ENCODE data around the gene QTRT2. TPM values are rescaled to one million over a fixed set of nuclear protein-coding genes. Genes with fewer than 3 reads are reported as not detected.

Gene QTRT2
- polyA plus RNA-seq, 1 donor: 40.3 TPM

DNA sequence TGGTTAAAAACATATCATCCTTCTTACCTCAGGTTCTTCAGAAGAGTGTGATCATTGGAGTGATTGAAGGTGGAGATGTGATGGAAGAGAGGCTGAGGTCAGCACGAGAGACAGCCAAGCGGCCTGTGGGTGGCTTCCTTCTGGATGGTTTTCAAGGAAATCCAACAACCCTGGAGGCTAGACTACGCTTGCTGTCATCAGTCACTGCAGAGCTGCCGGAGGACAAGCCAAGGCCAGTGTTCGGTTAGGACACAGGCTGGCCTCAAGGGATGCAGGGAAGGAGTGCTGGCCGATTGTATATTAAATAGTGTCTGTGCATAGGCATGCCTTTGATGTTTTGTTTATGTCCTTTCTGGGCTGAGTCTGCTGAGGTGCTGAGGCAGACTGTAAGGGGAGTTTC, 20.2 kb downstream of the QTRT2 start:
- DNase-seq: no peak

DNA sequence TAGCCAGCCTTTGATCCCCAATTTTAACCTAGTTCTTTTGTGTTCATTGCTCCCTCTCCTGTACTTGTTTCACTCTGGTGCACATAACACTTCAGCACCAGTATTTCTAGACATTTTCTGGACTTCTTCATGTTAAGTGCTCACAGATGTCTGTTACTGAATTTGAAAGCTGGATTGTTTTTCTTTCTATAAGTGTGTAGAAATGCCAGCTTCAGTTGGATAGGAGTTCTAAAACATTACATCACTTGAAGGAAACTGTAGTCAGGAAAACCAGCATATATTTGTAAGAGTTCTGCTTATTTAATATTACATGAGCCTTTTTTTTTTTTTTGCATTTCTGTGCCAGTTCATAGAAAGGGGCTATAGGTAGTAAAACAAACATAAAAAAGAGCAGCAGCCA, 21.6 kb downstream of the QTRT2 start:
- no peak for DNase-seq

DNA sequence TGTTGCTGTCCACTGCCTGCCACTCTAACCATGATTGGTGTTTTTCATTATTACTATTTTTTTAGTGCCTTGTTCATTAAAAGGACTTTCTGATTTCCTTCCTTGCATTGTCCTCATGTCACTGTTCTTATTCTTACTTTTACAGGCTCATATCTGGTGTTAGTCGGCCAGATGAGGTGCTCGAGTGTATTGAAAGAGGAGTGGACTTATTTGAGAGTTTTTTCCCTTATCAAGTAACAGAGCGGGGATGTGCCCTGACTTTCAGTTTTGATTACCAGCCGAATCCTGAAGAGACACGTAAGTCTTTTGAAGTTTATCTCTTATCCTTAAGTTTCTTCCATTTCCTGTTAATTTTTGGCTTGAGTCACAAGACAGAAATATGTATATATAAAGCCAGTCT, 23.2 kb downstream of the QTRT2 start:
- DNase-seq: no peak

DNA sequence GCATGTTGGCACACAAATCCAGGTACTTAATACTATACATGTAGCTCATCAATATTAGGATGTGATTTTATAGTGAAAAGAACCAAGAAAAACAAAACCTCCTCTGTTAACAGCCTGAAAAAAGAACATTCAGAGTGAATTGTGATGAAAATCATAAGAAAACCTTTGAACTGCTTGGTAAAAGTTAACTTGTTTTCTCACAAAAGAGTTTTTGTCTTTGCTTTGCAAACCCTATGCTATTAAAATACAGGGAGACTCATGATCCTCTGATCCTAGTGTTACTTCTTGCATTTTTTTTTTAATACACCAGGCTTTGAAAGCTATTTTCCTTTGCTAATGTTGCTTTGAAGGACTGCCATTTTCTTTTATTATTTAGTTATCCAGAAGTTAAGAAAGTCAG, 23.7 kb downstream of the QTRT2 start:
- DNase-seq: no peak

DNA sequence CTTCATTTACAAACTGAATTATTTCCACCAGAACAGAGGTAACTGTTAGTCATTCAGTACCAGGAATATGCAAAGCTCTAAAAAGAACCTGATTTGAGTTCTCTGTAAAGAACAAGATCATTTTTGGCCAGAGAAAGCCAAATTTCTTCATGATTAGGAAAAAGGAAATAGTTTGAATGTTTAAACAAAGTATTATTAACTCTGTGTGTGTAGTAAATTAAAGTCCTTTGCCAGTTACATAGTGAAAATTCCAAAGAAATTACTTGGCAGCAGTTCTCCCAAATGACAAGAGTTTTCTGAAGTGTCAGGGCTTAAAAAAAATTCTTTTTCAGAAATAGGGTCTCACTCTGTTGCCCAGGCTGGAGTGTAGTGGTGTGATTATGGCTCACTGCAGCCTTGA, 24.5 kb downstream of the QTRT2 start:
- DNase-seq: no peak

DNA sequence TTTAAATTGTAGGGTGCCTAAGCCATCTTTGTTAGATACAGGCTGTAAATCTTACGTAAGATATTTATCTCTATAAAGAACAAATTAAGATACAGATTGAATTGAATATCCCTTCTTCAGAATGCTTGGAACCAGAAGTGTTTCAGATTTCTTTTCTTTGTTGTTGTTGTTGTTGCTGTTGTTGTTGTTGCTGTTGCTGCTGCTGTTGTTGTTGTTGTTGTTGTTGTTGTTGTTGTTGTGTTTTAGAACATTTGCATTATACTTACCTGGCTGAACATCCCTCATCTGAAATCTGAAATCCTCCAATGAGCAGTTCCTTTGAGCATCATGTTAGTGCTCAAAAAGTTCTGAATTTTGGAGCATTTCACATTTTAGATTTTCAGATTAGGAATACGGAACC, 26.6 kb downstream of the QTRT2 start:
- DNase-seq: no peak

DNA sequence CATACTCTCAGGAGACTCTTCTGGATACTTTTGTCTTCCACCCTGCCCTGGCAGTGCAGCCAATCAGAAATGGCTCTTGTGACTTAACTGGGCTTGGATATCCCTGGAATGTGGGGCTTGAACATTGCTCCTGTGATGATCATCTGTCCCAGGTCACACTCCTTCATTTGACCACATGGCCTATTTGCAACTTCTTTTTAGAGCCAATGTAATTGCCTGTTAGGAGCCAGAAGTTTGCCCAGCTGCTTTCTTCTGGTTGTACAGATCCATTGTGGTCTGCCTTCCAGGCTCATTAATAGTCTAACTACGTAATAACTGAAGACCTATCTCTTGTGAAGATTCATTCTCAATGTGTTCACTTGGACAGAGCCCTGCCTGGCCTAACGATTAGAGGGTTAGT, 29.8 kb downstream of the QTRT2 start:
- DNase-seq: no peak

DNA sequence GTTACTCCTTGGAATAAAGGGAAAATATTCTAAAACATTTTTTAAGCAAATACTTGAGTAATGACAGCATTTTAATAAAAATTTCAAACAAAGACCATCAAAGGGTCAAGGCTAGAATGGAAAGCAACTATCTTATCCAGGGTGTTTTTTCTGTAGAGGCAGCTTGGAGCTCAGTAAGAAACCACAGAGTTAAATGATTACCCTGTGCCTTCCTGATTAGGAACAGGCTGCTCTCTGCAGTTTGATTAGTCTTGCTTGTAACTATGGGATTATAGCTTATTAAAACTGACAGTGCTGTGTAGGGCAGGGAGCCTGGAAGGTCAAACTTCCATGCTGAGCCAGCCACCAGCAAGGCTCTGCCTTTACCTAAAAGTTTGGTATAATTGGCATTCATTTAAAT, 33.1 kb downstream of the QTRT2 start:
- DNase-seq: no peak

DNA sequence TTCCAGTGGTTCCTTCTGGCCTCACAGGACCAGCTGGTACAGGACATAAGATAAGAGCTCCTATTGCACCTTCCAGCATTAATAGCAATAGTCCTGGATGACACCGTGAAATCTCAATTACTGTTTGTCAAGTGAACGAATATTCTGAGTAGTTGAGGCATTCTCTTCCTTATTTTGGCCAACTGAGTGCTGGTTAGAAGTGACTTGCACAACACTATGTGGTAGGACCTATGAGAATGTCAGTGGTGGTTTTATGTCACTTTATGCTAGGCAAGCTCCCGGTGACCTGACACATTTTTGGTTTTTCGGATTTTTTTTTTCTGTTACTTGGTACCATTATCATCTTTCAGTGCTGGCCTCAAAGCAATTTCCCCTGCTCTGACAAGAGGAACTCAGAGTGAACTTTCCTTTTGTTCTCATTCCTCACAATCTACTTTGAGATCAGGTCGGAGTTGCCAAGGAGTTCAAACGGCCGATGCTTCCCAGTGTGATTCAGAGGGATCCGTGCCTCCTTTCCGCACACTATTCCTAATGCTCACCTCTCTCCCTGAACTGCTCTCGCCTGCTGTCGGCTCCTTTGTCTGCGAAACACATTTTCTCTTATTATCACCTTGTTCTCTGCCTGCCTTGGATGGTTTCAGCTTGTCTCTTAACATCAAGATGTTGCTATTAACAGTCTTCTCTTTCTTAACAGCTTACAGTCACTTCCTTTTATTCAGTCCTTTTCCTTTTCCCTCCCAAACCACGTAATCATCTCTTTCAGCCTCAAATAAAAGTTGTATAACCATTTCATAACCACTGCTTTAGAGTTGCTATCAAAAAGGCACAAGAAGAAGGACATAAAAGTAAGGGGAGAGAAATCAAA, 35.8 kb downstream of the QTRT2 start:
- no peak for DNase-seq

DNA sequence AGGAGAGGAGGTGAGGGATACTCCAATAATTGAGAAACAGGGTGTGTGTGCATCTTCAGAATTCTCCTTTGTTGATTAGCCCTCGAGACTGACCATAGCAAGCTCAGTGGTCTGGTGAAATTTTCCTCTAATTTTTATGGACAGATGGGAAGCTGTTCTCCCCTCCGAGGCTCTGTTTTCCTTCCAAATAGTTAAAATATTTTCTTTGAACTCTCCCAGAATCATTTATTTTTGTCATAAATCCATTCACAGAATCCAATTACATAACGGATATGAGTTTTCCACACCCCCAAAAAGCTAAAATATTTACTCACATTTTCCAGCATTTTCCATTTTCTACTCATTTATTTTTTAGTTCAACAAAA, 36.5 kb downstream of the QTRT2 start:
- DNase-seq: no peak

DNA sequence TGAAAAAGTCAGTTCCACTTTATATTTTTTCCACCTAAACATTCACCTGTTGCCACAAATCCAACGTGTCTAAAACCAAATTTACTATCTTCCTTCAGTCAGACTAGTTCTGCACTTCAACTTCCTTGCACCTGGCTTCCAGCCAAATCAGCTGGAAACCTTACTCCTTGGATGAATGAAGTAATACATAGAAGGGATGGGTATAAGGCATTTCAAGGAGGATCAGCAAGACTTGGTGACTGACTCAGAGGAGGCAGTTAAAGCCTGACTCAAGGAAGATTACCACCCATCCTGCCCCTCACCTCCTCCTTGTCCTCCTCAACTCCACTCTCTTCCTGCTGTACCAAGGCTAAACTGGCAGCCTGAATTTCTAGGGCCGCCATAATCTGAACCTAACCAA, 37.1 kb downstream of the QTRT2 start:
- DNase-seq: no peak

DNA sequence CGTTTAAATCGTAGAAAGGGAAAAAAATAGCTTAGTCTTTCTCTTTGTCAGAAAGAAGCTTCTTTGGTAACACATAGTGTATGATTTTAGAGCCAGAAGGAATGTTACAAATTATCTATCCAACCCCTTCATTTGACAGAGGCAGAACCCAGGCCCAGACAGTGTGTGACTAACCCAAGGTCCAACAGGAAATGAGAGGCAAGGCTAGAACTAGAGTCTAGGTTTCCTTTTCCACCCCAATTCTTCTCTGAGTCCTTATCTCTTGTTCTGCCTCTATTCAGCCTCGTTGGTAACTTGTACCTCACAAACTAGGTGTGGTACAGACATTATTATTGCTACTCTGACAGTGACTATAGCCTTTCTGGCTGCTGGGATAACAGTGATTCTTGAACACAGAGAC, 39.3 kb downstream of the QTRT2 start:
- DNase-seq: no peak

DNA sequence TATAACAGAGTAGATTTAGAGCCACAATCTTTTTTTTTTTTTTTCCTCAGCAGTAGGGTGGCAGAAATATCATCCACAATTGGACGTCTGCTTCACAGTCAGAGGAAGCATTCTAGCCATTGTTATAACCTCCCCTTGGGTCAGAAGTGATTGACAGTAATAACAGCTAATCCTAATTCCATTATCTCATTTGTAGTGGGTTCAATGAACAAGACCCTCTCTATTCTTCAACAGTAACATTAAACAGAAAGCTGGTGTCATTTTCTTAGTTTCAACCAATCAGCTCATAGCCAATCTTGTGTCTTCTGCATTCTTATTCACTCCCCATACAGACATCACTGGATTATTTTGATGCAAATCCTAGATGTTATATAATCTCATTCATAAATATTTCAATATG, 44.6 kb downstream of the QTRT2 start:
- no peak for DNase-seq

DNA sequence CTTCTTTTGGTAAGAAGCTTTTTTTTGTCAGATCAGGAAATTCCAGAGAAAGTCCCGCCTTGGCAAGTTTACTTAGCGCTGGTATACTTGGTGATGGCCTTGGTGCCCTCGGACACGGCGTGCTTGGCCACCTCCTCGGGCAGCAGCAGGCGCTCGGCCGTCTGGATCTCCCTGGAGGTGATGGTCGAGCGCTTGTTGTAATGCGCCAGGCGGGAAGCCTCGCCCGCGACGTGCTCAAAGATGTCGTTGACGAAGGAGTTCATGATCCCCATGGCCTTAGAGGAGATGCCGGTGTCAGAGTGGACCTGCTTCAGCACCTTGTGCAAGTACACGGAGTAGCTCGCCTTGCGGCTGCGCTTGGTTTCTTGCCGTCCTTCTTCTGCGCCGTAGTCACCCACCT, 46.6 kb downstream of the QTRT2 start:
- no peak for DNase-seq

DNA sequence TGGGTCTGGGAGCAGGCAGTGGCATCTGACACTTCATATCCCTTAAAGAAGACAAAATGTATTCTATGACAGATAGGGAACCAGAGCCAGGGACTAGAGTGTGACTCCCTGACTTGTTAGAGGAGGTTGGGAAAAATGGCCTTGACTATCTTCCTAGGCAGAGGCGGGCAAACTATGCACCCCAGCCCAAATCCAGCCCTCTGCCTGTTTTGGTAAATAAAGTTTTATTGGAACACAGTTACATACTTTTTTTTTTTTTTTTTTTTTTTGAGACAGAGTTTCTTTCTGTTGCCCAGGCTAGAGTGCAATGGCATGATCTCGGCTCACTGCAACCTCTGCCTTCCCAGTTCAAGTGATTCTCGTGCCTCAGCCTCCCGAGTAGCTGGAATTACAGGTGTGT, 47.3 kb downstream of the QTRT2 start:
- no peak for DNase-seq

DNA sequence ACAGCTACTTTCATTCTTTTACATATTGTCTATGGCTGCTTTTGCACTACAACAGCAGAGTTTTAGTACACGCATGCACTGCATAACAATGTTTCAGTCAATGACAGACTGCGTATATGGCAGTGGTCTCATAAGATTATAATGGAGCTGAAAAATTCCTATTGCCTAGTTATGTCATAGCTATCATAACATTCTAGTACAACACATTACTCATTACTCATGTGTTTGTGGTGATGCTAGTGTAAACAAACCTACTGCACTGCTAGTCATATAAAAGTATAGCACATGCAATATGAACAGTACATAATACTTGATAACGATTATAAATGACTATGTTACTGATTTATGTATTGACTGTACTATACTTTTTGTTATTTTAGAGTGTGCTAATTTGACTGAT, 47.9 kb downstream of the QTRT2 start:
- no peak for DNase-seq

DNA sequence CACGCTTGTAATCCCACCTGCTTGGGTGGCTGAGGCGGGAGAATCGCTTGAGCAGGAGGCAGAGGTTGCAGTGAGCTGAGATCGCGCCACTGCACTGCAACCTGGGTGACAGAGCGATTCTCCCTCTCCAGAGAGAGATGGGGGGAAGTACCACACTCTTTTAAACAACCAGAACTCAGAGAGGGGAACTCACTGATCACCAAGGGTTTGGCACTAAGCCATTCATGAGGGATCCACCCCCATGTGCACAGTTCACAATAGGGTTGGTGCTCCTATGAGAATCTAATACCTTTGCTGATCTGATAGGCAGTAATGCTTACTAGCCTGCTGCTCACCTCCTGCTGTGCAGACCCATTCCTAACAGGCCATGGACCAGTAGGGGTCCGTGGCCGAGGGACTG, 51.6 kb downstream of the QTRT2 start:
- DNase-seq: no peak

DNA sequence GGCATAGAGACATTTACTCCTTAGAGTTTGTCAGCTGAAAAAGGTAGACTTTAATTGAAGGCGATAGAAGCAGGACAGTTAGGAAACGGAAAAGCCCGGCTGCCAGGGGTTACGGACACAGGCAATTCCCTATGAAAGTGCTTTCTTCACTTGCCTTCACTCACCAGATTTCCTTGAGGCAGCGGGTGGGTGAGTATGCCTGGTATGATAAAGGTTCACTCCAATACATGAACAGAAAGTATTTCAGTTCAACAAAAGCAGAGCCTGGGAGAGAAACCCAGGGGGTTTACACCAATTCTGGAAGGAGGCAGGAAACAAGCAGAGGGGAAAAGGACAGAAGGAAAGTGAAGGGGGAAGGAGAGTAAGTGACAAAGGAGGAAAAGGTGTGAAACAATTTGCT, 53.9 kb downstream of the QTRT2 start:
- DNase-seq: no peak

DNA sequence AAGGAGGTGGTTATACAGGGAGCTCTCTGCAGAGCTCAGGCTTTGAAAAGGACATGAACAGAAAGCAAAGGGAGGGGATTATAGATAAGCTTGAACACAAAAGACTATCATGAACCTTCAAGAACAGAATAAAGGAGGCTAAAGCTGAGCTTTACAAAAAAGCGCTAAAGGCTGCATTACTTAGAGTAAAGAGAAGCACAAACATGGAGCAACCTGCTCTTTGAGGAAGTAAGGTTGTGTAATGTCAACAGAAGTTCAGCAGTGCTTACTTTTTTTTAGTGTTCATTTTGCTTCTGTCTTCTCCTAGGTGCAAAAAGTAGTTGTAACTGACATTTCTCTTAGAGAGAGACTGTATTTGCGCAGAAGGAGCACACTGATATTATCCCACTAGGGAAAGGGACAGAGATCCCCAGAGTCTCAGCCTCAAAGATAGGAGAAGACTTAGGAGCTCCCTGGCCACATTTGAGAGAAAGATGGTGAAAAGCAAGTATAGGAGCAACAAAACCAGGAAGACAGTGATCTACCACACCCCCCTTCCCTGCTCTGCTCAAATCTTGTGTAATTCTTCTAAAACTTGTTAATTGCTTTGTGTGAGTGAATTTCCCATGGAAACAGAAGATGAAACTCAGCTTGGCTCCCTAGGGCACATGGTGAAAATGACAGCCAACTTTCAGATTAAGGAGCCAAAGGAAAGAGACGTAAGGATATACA, 54.7 kb downstream of the QTRT2 start:
- no peak for DNase-seq

DNA sequence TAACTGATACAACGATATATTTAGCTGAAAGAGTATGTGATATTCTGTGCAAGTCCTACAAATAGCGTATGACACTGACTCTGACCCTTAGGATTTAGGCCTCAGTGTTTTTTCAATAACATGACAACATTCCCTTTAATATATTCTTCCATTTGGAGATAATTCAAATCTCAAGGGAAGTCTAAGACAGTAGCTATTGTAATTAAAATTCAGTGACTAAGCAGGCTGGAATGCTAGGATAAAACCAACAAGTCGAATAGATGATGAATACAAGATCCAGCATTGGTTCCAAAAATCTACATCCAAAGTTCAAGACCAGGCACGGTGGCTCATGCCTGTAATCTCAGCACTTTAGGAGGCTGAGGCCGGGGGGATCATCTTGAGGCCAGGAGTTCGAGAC, 56.2 kb downstream of the QTRT2 start:
- no peak for DNase-seq

DNA sequence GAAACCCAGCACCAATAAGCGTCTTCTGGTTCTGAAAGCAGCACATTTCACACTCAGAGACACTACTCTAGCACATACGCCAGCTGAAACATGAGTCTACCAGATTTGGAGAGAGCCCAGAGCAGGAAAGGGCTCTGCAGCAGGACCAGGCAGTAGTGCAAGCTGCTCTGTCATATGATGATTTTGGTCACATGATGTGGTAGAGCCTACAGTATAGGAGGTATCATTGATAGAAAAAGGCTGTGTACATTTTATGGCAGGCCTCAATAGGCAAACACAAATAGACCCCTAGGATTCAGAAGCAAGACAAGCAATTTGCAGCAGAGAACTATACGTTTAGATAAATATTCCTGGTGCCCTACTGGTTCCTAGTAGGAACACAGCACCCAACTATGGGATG, 58.2 kb downstream of the QTRT2 start:
- no peak for DNase-seq

DNA sequence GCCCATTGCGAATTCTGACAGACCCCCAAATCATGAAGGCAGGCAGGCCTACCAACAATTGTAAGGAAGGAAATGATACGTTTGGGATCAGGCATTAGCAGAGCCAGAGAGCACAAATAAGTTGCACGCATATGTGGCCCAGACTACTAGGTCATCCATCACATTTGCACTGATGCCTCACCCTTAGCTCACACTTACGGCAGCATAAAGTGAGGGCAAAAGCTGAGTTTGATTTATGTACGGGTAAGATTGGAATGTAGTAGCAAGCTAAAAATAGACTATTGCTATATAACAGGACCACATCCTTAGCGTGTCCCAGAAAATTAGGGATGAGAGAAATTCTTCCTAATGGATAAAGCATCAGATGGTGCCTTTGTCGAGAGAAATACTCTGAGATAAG, 58.6 kb downstream of the QTRT2 start:
- DNase-seq: no peak

DNA sequence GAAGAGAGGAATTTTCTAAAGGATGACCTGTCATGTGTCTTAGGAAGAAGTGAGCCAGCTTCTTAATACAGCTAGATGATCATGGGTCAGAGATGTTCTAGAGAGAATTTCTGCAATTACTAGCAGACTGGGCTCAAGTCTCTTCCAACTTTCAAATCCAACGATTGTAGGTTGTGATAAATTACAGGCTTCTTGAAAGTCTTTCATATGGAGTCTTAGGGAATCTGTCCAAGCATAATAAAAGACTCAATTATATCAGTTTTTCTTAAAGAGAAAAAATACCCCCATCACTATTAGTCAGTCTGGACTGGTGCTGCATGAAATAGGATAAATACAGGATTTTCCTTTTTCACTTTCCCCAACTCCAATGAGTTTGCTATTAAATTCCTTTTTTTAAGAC, 63.2 kb downstream of the QTRT2 start:
- DNase-seq: no peak

DNA sequence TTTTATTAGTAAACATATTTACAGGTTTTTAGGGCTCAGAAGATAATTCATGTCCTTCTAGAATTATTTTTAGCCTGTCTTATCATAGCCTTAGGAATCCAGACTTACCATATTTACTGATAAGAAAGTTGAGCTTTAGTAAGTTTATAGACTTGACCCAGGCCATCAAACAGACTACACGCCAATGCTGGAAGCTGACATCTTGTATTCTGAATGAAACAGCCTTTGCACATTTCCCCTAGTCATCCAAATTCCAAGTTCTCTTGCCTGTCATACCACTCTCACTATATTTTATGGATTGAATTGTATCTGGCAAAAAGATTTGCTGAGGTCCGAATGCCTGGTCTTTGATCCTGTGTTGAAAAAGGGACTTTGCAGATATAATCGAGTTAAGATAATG, 63.7 kb downstream of the QTRT2 start:
- no peak for DNase-seq

Data from left kidney (tissue), 2 donors.